A549 (cell line): ENCODE measurements around the gene PLXNB2. TPM values are rescaled to one million over a fixed set of nuclear protein-coding genes. Genes with fewer than 3 reads are reported as not detected.

Source experiments
- ATAC-seq, 2 experiments: fragments of 200-7000 bp in 1 of 2; fragments of >200 bp in 1 of 2; cut with Nextera tagmentation in 1 of 2; cut with Tn5 transposase in 1 of 2; 3 replicates each; pipeline versions ENCODE4 v1.8.0 to v1.9.1; 2018 to 2020; ENCODE audit warnings: mild to moderate bottlenecking in 1 of 2, moderate library complexity in 1 of 2
- CTCF ChIA-PET: fragments of 300-600 bp; sonication (Branson Sonifier 250); formaldehyde crosslinking; extraction: SDS; loops from one replicate; lab custom pipeline; 2021; ENCODE audit warnings: antibody characterized with exemption, inconsistent platforms; lab: Yijun Ruan, JAX
- POLR2A ChIA-PET: fragments of 350-600 bp; formaldehyde crosslinking; extraction: SDS; loops from one replicate; lab custom pipeline; 2021; ENCODE audit warnings: antibody characterized with exemption, inconsistent platforms; lab: Yijun Ruan, JAX
- DNase-seq, 2 experiments: peaks; one replicate each; pipeline versions ENCODE4 v3.0.0 to v3.0.0-alpha.2; 2011 to 2016; ENCODE audit warnings: low read depth in 1 of 2, low spot score in 1 of 2
- FAIRE-seq: peaks from 2 replicates; lab custom pipeline; 2011; peaks lifted over from hg19 to GRCh38; lab: Jason Lieb, UNC
- H3K27ac ChIP-seq, 2 experiments: fragments of >200 bp; sonication (Bioruptor Twin); formaldehyde crosslinking; 3 replicates each; pipeline ENCODE4 v1.5.1; 2016 to 2017
- H3K4me1 ChIP-seq: fragments of >200 bp; sonication (Bioruptor Twin); formaldehyde crosslinking; 3 replicates; pipeline ENCODE4 v1.6.1; 2016
- H3K4me2 ChIP-seq: fragments of >200 bp; sonication (Bioruptor Twin); formaldehyde crosslinking; 3 replicates; pipeline ENCODE4 v1.6.1; 2016
- H3K4me3 ChIP-seq: fragments of >200 bp; sonication (Bioruptor Twin); formaldehyde crosslinking; 3 replicates; pipeline ENCODE4 v1.5.1; 2016
- H3K9me3 ChIP-seq: fragments of >200 bp; sonication (Bioruptor Twin); formaldehyde crosslinking; 3 replicates; pipeline ENCODE4 v1.6.1; 2016
- CBX2 ChIP-seq: fragments of 200-600 bp; sonication (generic); IDR thresholded peaks from 2 replicates; pipeline ENCODE4 v1.6.1; 2016; ENCODE audit warnings: low read depth, mild to moderate bottlenecking, borderline replicate concordance
- EHF ChIP-seq: fragments of 250-450 bp; sonication (Bioruptor Pico); IDR thresholded peaks from 2 replicates; pipeline ENCODE4 v1.5.0; 2020; ENCODE audit warnings: mild to moderate bottlenecking
- ESRRA ChIP-seq: fragments of 150-350 bp; IDR thresholded peaks from 2 replicates; pipeline ENCODE4 v1.6.1; 2014; ENCODE audit warnings: mild to moderate bottlenecking, low read length, borderline replicate concordance
- FOXS1 ChIP-seq: fragments of 250-450 bp; sonication (Bioruptor Pico); IDR thresholded peaks from 2 replicates; pipeline ENCODE4 v1.5.0; 2020; ENCODE audit warnings: mild to moderate bottlenecking, moderate library complexity
- GATA3 ChIP-seq: IDR thresholded peaks from 2 replicates; pipeline ENCODE4 v1.6.1; 2012; ENCODE audit warnings: borderline replicate concordance
- HDAC2 ChIP-seq: fragments of 200-600 bp; sonication (generic); IDR thresholded peaks from 2 replicates; pipeline ENCODE4 v1.6.1; 2016
- HOXA7 ChIP-seq: fragments of 250-450 bp; sonication (Bioruptor Pico); IDR thresholded peaks from 2 replicates; pipeline ENCODE4 v1.5.0; 2020; ENCODE audit warnings: mild to moderate bottlenecking, moderate library complexity
- HOXB13 ChIP-seq: fragments of 250-450 bp; sonication (Bioruptor Pico); IDR thresholded peaks from 2 replicates; pipeline ENCODE4 v1.5.0; 2020; ENCODE audit warnings: low read depth, mild to moderate bottlenecking, moderate library complexity
- HOXB5 ChIP-seq: fragments of 250-450 bp; sonication (Bioruptor Pico); IDR thresholded peaks from 2 replicates; pipeline ENCODE4 v1.5.0; 2020; ENCODE audit warnings: mild to moderate bottlenecking, moderate library complexity
- JUNB ChIP-seq: fragments of >200 bp; sonication (Bioruptor Twin); formaldehyde crosslinking; IDR thresholded peaks from 2 replicates; pipeline ENCODE4 v1.6.1; 2016
- KDM1A ChIP-seq: fragments of 200-600 bp; sonication (generic); IDR thresholded peaks from 2 replicates; pipeline ENCODE4 v1.6.1; 2016; ENCODE audit warnings: low read depth, mild to moderate bottlenecking
- MAFK ChIP-seq: fragments of 450-650 bp; IDR thresholded peaks from 2 replicates; pipeline ENCODE4 v1.6.1; 2014; ENCODE audit not compliant: partially characterized antibody
- MYC ChIP-seq: IDR thresholded peaks from 2 replicates; pipeline ENCODE4 v1.6.1; 2012; ENCODE audit warnings: mild to moderate bottlenecking, inconsistent platforms, low read length, improper control_type of control experiment, borderline replicate concordance
- POLR2A ChIP-seq: IDR thresholded peaks from 2 replicates; pipeline ENCODE4 v1.6.1; 2012; ENCODE audit warnings: mild to moderate bottlenecking, low read length
- POLR2AphosphoS2 ChIP-seq: conservative IDR thresholded peaks from 2 replicates; pipeline ENCODE4 v1.6.1; 2012; ENCODE audit warnings: low read length, improper control_type of control experiment, inconsistent platforms
- RARB ChIP-seq: fragments of 250-450 bp; sonication (Bioruptor Pico); IDR thresholded peaks from 2 replicates; pipeline ENCODE4 v1.8.0; 2021; ENCODE audit warnings: mild to moderate bottlenecking, moderate library complexity
- RFX5 ChIP-seq: fragments of 450-650 bp; IDR thresholded peaks from 2 replicates; pipeline ENCODE4 v1.7.1; 2014; ENCODE audit warnings: antibody characterized with exemption, mild to moderate bottlenecking, moderate library complexity
- SMC3 ChIP-seq: fragments of >200 bp; sonication (Bioruptor Twin); formaldehyde crosslinking; IDR thresholded peaks from 3 replicates; pipeline ENCODE4 v1.6.1; 2018; ENCODE audit warnings: inconsistent platforms
- TP53 ChIP-seq: fragments of 250-450 bp; sonication (Bioruptor Pico); IDR thresholded peaks from 2 replicates; pipeline ENCODE4 v1.5.0; 2021; ENCODE audit warnings: mild to moderate bottlenecking, moderate library complexity
- ZFP36 ChIP-seq: fragments of 450-650 bp; IDR thresholded peaks from 2 replicates; pipeline ENCODE4 v1.6.1; 2014; ENCODE audit warnings: borderline replicate concordance; ENCODE audit not compliant: partially characterized antibody
- WGBS: methylation state at CpG from one replicate; pipeline ENCODE4 v1.1.6; 2017; ENCODE audit errors: missing lambda C conversion rate; 5-methylcytosine and 5-hydroxymethylcytosine counted together
- polyA plus RNA-seq, 4 experiments: library from polyadenylated mRNA; depleted of rRNA in 3 of 4; stranded (reverse); fragments of >200 nt; fragmentation: RNase III in 1 of 4; extraction: RNeasy Plus Mini Kit Qiagen cat#74134 plus additional on column Dnase treatment in 1 of 4; gene quantifications; 2 replicates in 3 of 4; 3 replicates in 1 of 4; pipeline ENCODE4 v1.2.3, GENCODE V29; 2011 to 2017
- TF ChIP-seq, protein P1 (sequence below): fragments of >200 bp; sonication (Bioruptor Twin); formaldehyde crosslinking; IDR thresholded peaks from 2 replicates; pipeline ENCODE4 v1.6.1; 2016
- TF ChIP-seq, protein P2 (sequence below): fragments of >200 bp; sonication (Bioruptor Twin); formaldehyde crosslinking; IDR thresholded peaks from 3 replicates; pipeline ENCODE4 v1.5.1; 2016
- TF ChIP-seq, protein P3 (sequence below): IDR thresholded peaks from 2 replicates; pipeline ENCODE4 v1.6.1; 2012; ENCODE audit warnings: low read depth, borderline replicate concordance
- TF ChIP-seq, protein P4 (sequence below): IDR thresholded peaks from 2 replicates; pipeline ENCODE4 v1.6.1; 2012
- TF ChIP-seq, protein P5 (sequence below): fragments of >200 bp; sonication (Bioruptor Twin); formaldehyde crosslinking; IDR thresholded peaks from 3 replicates; pipeline ENCODE4 v1.6.1; 2016
- TF ChIP-seq, protein P6 (sequence below): fragments of 200-600 bp; sonication (generic); IDR thresholded peaks from 2 replicates; pipeline ENCODE4 v1.6.1; 2016; ENCODE audit warnings: antibody characterized with exemption, mild to moderate bottlenecking, moderate library complexity

PLXNB2 gene
- polyA plus RNA-seq, 2 of the 4 experiments (the other 2 are of a cell fraction): 24.6 to 64.4 TPM

DNA sequence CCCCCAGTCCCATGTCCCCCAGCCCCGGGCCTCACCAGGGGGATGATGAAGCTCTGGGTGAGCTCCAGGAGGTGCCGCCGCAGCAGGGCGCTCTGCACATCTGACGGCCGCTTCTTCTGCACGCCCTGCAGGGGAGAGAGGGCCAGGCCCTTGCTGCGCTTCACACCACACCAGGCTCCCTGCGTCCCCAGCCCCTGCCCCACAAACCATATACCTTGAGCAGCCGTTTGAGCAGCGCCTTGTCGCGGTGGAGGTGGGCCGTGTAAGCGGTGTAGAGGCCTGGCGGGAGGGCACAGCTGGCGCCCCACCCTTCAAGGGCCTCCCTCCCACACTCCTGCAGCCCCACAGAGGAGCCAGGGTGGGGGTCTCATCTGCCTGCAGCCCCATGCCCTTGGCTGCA is 6.2 kb upstream of the PLXNB2 start:
- WGBS: 88% methylated on average over 9 of the region's 17 CpGs
- Histone ChIP-seq H3K4me1 (peaks cover 7% of the 10 kb centered on the region; the same call in 2 of the 3 replicates), H3K9me3 (no peaks in the 10 kb centered on the region), H3K4me2 (no peak overlapping the region), H3K27ac (no peak overlapping the region), H3K4me3 (no peak overlapping the region)
- DNase-seq: no peak
- CTCF ChIA-PET: interaction anchor here (0.7 to 1.7 kb wide), 3 partner anchors 13 to 51 kb away, joined by 3 to 10 read pairs (median 3); partner anchors contain the start of gene DENND6B
- POLR2A ChIA-PET: no interaction called here
- FAIRE-seq: no peak
- ATAC-seq: no peak
- TF ChIP-seq FOXS1: no peak
- TF ChIP-seq MAFK: no peak
- TF ChIP-seq RFX5: no peak
- TF ChIP-seq POLR2A: no peak
- no peak for TF ChIP-seq POLR2AphosphoS2
- TF ChIP-seq SMC3: no peak
- TF ChIP-seq ESRRA: no peak
- TF ChIP-seq, protein P1, sequence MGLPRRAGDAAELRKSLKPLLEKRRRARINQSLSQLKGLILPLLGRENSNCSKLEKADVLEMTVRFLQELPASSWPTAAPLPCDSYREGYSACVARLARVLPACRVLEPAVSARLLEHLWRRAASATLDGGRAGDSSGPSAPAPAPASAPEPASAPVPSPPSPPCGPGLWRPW: no peak
- no peak for TF ChIP-seq CBX2
- TF ChIP-seq JUNB: no peak
- no peak for TF ChIP-seq MYC
- TF ChIP-seq, protein P2, sequence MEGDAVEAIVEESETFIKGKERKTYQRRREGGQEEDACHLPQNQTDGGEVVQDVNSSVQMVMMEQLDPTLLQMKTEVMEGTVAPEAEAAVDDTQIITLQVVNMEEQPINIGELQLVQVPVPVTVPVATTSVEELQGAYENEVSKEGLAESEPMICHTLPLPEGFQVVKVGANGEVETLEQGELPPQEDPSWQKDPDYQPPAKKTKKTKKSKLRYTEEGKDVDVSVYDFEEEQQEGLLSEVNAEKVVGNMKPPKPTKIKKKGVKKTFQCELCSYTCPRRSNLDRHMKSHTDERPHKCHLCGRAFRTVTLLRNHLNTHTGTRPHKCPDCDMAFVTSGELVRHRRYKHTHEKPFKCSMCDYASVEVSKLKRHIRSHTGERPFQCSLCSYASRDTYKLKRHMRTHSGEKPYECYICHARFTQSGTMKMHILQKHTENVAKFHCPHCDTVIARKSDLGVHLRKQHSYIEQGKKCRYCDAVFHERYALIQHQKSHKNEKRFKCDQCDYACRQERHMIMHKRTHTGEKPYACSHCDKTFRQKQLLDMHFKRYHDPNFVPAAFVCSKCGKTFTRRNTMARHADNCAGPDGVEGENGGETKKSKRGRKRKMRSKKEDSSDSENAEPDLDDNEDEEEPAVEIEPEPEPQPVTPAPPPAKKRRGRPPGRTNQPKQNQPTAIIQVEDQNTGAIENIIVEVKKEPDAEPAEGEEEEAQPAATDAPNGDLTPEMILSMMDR: no peak
- TF ChIP-seq KDM1A: no peak
- TF ChIP-seq, protein P3, sequence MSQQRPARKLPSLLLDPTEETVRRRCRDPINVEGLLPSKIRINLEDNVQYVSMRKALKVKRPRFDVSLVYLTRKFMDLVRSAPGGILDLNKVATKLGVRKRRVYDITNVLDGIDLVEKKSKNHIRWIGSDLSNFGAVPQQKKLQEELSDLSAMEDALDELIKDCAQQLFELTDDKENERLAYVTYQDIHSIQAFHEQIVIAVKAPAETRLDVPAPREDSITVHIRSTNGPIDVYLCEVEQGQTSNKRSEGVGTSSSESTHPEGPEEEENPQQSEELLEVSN: no peak
- TF ChIP-seq EHF (CRISPR knock-in tag): no peak
- TF ChIP-seq HOXB13 (CRISPR knock-in tag): no peak

DNA sequence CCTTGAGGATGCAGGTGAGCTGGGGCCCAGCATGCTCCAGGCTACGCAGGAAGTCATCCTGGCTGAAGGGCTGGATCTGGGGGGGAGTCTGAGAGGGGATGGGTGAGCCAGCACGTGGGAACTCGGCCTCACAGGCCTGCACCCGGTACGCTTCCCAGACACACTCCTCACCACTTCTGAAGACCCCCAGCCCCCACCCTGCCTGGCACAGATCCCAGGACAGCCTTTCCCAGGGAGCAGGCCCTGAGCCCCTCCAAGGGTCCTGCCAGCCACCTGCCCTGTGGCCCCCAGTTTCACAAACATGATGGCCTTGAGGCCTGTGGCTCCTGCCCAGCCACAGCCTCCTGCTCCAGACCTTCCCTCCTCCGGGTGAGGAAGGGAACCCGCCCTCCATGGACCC is 5.6 kb upstream of the PLXNB2 start:
- ATAC-seq: no peak
- H3K4me2 ChIP-seq: no peak overlapping the region
- TF ChIP-seq HOXB5 (CRISPR knock-in tag) (no peak), GATA3 (no peak), RARB (CRISPR knock-in tag) (no peak), POLR2A (no peak), HDAC2 (no peak), HOXA7 (CRISPR knock-in tag) (no peak), FOXS1 (no peak), ZFP36 (no peak), POLR2AphosphoS2 (no peak), KDM1A (no peak), MAFK (no peak), TP53 (CRISPR knock-in tag) (no peak)
- TF ChIP-seq, protein P4, sequence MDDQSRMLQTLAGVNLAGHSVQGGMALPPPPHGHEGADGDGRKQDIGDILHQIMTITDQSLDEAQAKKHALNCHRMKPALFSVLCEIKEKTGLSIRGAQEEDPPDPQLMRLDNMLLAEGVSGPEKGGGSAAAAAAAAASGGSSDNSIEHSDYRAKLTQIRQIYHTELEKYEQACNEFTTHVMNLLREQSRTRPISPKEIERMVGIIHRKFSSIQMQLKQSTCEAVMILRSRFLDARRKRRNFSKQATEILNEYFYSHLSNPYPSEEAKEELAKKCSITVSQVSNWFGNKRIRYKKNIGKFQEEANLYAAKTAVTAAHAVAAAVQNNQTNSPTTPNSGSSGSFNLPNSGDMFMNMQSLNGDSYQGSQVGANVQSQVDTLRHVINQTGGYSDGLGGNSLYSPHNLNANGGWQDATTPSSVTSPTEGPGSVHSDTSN: no peak
- TF ChIP-seq, protein P5, sequence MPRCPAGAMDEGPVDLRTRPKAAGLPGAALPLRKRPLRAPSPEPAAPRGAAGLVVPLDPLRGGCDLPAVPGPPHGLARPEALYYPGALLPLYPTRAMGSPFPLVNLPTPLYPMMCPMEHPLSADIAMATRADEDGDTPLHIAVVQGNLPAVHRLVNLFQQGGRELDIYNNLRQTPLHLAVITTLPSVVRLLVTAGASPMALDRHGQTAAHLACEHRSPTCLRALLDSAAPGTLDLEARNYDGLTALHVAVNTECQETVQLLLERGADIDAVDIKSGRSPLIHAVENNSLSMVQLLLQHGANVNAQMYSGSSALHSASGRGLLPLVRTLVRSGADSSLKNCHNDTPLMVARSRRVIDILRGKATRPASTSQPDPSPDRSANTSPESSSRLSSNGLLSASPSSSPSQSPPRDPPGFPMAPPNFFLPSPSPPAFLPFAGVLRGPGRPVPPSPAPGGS: no peak
- TF ChIP-seq, protein P2: no peak
- TF ChIP-seq, protein P6, sequence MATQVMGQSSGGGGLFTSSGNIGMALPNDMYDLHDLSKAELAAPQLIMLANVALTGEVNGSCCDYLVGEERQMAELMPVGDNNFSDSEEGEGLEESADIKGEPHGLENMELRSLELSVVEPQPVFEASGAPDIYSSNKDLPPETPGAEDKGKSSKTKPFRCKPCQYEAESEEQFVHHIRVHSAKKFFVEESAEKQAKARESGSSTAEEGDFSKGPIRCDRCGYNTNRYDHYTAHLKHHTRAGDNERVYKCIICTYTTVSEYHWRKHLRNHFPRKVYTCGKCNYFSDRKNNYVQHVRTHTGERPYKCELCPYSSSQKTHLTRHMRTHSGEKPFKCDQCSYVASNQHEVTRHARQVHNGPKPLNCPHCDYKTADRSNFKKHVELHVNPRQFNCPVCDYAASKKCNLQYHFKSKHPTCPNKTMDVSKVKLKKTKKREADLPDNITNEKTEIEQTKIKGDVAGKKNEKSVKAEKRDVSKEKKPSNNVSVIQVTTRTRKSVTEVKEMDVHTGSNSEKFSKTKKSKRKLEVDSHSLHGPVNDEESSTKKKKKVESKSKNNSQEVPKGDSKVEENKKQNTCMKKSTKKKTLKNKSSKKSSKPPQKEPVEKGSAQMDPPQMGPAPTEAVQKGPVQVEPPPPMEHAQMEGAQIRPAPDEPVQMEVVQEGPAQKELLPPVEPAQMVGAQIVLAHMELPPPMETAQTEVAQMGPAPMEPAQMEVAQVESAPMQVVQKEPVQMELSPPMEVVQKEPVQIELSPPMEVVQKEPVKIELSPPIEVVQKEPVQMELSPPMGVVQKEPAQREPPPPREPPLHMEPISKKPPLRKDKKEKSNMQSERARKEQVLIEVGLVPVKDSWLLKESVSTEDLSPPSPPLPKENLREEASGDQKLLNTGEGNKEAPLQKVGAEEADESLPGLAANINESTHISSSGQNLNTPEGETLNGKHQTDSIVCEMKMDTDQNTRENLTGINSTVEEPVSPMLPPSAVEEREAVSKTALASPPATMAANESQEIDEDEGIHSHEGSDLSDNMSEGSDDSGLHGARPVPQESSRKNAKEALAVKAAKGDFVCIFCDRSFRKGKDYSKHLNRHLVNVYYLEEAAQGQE: no peak
- TF ChIP-seq, all 56 proteins: peak for 0
- no peak for DNase-seq
- CTCF ChIA-PET: interaction anchor here (1.3 to 1.7 kb wide), 2 partner anchors 14 to 51 kb away, joined by 3 to 10 read pairs; partner anchors contain the start of gene DENND6B
- peaks cover 13% of the 10 kb centered on the region for H3K4me1 ChIP-seq
- POLR2A ChIA-PET: no interaction called here
- 87% methylated on average over 6 of the region's 7 CpGs for WGBS
- no peak overlapping the region for H3K4me3 ChIP-seq
- no peak overlapping the region for H3K27ac ChIP-seq
- no peaks in the 10 kb centered on the region for H3K9me3 ChIP-seq
- no peak for FAIRE-seq
